ENCODE data around the gene MUC12.
A peak's percentile ranks its signal among the peaks of the same experiment; 100 is the strongest.
"Not testable (repeated sequence)": the region's sequence is repeated elsewhere in the genome, so short reads cannot be mapped to it uniquely, and the experiment has no call there.

MUC12 gene

GRCh38 chr7:100991631-100992030 is 22.3 kb downstream of the MUC12 start:
- no peak for DNase-seq

- DNase-seq = not testable (repeated sequence)
Observed at GRCh38 chr7:100992280-100992679, 22.9 kb downstream of the MUC12 start.

DNA sequence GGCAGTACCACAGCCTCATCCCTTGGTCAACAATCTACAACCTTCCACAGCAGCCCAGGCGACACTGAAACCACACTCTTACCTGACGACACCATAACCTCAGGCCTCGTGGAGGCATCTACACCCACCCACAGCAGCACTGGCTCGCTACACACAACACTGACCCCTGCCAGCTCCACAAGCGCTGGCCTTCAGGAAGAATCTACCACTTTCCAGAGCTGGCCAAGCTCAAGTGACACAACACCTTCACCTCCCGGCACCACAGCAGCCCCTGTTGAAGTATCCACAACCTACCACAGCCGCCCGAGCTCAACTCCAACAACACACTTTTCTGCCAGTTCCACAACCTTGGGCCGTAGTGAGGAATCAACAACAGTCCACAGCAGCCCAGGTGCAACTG is 25.3 kb downstream of the MUC12 start:
- DNase-seq = not testable (repeated sequence)

DNA sequence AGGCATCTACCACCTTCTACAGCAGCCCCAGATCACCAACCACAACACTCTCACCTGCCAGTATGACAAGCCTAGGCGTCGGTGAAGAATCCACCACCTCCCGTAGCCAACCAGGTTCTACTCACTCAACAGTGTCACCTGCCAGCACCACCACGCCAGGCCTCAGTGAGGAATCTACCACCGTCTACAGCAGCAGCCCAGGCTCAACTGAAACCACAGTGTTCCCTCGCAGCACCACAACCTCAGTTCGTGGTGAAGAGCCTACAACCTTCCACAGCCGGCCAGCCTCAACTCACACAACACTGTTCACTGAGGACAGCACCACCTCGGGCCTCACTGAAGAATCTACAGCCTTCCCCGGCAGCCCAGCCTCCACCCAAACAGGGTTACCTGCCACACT is 29.2 kb downstream of the MUC12 start:
- DNase-seq = not testable (repeated sequence)

DNA sequence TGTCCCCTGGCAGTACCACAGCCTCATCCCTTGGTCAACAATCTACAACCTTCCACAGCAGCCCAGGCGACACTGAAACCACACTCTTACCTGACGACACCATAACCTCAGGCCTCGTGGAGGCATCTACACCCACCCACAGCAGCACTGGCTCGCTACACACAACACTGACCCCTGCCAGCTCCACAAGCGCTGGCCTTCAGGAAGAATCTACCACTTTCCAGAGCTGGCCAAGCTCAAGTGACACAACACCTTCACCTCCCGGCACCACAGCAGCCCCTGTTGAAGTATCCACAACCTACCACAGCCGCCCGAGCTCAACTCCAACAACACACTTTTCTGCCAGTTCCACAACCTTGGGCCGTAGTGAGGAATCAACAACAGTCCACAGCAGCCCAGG is 30.0 kb downstream of the MUC12 start:
- not testable (repeated sequence) for DNase-seq

DNA sequence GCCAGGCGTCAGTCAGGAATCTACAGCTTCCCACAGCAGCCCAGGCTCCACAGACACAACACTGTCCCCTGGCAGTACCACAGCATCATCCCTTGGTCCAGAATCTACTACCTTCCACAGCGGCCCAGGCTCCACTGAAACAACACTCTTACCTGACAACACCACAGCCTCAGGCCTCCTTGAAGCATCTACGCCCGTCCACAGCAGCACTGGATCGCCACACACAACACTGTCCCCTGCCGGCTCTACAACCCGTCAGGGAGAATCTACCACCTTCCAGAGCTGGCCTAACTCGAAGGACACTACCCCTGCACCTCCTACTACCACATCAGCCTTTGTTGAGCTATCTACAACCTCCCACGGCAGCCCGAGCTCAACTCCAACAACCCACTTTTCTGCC is 30.7 kb downstream of the MUC12 start:
- not testable (repeated sequence) for DNase-seq

- DNase-seq = not testable (repeated sequence)
Observed at GRCh38 chr7:101002333-101002732, 33.0 kb downstream of the MUC12 start.

DNA sequence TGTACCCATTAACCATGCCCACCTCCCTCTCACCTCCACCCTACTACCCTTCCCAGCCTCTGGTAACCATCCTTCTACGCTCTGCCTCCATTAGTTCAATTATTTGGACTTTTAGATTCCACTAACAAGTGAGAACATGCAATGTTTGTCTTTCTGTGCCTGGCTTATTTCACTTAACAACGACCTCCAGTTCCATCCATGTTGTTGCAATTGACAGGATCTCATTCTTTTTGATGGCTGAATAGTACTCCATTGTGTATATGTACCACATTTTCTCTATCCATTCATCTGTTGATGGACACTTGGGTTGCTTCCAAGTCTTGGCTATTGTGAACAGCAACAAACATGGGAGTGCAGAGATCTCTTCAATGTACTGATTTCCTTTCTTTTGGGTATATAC is 38.0 kb downstream of the MUC12 start:
- DNase-seq = not testable (repeated sequence)

GRCh38 chr7:101009629-101010028 is 40.3 kb downstream of the MUC12 start:
- no peak for DNase-seq

DNA sequence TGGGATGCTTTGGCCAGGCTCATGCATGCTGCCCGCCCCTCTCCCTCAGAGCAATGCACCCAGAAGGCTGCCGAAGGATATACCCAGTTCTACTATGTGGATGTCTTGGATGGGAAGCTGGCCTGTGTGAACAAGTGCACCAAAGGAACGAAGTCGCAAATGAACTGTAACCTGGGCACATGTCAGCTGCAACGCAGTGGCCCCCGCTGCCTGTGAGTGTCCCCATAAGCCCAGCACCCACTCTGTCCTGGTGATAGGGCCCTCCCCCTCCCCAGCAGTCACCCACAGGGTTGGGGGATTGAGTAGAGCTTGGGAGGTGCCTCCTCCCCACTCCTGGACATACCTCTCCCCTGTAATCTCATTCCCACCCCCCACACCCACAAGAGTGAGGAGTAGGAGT is 43.6 kb downstream of the MUC12 start:
- DNase-seq = no peak

DNA sequence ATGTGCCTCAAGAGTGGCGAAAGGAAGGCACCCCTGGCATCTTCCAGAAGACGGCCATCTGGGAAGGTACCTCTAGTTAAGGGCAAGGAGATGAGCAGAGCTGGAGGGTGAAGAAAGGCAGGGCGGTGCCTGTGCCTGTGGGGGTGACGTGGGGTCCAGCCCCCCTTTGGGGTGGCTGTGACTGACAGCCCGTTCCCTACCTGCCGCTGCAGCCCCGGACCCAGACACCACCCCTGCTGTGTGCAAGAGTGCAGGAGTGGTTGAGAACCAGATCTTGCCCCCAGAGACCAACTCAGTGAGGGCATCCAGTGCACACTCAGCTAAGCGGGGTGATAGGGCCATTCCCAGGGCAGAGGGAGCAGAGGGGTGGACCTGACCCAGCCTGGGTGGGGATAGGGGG is 46.3 kb downstream of the MUC12 start:
- no peak for DNase-seq

DNA sequence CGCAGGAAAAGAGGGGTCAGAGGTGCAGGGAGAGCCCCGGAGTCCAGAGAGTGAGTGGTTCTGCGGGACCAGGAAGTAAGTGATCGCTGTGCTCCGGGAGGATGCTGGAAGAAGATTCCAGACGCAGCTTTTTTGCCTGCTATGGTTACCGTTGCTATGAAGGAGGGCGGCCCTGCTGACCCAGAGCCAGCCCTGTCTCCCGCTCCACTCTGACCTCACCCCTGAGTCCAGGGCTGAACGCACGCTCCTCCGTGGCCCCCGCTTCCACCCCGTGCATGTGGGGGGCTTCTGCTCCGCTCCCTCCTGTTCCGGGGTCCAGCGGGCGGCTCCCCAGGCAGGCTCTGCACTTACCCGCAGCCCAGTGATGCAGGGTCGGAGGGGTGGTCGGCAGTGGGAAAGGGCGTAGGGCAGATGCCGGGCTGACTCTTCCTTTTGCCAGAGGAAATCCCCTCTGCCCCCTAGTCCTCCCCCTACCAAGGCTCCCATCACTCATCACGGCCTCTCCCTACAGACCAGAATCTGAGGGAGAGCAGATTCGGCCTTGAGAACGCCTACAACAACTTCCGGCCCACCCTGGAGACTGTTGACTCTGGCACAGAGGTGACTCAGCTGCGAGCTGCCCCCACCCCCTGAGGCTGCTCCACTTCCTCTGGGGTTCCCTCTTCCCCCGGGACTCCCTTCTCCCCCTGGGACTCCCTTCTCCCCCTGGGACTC is 47.9 kb downstream of the MUC12 start:
- DNase-seq = peak; percentile 70

DNA sequence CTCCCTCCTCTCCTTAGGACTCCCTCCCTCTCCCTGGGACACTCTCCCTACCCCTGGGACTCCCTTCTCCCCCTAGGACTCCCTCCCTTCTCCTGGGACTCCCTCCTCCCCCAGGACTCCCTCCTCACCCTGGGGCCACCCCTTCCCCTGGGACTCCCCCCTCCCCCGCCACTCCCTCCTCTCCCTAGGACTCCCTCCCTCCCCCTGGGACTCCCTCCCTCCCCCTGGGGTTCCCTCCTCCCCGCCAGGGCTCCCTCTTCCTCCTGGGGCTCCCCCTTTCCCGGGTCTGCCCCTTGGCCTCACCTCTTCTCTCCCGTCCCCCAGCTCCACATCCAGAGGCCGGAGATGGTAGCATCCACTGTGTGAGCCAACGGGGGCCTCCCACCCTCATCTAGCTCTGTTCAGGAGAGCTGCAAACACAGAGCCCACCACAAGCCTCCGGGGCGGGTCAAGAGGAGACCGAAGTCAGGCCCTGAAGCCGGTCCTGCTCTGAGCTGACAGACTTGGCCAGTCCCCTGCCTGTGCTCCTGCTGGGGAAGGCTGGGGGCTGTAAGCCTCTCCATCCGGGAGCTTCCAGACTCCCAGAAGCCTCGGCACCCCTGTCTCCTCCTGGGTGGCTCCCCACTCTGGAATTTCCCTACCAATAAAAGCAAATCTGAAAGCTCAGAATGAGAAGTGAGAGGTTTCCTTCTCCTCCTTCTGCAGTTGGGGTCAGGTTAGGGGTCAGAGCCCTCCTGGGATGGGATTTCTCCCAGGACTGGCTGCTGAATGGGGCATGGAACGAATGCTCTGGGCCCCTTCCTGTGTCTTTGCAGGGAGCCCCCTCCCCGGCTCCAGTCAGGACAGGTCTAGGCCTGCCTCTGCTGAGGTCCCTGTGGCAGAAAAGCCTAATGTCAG is 49.2 kb downstream of the MUC12 start:
- no peak for DNase-seq

DNA sequence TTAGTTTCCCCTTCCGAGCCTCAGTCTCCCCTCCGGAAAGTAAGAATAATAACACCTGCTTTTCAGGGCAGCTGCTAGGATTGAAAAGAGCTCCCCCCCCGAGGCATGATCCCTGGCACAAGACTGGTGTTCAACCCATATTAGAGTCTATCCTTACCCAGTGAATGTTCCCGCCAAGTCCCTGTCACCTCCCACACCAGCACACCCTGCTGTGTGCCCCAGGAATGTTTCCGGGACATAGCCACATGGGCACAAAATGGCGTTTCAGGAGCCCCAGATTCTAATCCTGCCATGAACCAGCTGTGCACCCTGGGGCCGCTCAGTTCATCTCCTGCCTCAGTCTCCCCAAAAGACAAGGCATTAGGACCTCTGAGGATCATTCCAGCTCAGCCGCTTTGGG is 51.1 kb downstream of the MUC12 start:
- DNase-seq = no peak

GRCh38 chr7:101021703-101022102 is 52.3 kb downstream of the MUC12 start:
- DNase-seq = no peak

- DNase-seq = no peak
Observed at GRCh38 chr7:101023839-101024238, 54.5 kb downstream of the MUC12 start.

GRCh38 chr7:101031082-101031481 is 61.7 kb downstream of the MUC12 start:
- no peak for DNase-seq

- no peak for DNase-seq
Observed at GRCh38 chr7:101035941-101036340, 66.6 kb downstream of the MUC12 start.

DNA sequence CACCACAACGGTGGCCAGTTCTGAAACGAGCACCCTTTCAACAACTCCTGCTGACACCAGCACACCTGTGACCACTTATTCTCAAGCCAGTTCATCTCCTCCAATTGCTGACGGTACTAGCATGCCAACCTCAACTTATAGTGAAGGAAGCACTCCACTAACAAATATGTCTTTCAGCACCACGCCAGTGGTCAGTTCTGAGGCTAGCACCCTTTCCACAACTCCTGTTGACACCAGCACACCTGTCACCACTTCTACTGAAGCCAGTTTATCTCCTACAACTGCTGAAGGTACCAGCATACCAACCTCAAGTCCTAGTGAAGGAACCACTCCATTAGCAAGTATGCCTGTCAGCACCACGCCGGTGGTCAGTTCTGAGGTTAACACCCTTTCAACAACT is 71.9 kb downstream of the MUC12 start:
- DNase-seq = not testable (repeated sequence)

DNA sequence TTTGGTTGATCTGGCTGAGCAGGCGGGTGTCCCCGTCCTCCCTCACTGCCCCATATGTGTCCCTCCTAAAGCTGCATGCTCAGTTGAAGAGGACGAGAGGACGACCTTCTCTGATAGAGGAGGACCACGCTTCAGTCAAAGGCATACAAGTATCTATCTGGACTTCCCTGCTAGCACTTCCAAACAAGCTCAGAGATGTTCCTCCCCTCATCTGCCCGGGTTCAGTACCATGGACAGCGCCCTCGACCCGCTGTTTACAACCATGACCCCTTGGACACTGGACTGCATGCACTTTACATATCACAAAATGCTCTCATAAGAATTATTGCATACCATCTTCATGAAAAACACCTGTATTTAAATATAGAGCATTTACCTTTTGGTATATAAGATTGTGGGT is 89.0 kb downstream of the MUC12 start:
- peak; percentile 46 for DNase-seq

GRCh38 chr7:101059620-101059942 is 90.2 kb downstream of the MUC12 start:
- DNase-seq = no peak

DNA sequence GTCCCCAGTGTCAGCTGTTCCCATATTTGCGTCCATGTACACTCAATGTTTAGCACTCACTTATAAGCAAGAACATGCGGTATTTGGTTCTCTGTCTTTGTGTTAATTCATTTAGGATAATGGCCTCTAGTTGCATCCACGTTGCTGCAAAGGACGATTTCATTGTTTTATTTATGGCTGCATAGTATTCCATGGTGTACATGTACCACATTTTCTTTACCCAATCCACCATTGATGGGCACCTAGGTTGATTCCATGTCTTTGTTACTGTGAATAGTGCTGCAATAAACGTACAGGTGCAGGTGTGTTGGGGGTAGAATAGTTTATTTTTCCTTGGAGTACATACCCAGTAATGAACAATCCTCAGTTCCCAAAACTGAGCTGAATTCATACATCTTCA is 91.6 kb downstream of the MUC12 start:
- no peak for DNase-seq

DNA sequence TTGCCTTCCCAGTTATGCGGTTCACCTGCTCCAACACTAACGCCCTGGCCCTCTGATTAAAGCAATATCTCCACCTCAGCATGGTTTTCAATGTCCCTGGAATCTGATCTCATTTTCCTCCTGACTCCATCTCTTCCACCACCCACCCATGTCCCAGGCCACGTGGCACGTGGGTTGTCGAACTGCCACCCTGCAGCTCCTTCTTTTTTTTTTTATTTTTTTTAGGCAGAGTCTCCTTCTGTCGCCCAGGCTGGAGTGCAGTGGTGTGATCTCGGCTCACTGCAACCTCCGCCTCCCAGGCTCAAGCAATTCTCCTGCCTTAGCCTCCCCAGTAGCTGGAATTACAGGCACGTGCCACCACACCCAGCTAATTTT is 94.8 kb downstream of the MUC12 start:
- not testable (repeated sequence) for DNase-seq

DNA sequence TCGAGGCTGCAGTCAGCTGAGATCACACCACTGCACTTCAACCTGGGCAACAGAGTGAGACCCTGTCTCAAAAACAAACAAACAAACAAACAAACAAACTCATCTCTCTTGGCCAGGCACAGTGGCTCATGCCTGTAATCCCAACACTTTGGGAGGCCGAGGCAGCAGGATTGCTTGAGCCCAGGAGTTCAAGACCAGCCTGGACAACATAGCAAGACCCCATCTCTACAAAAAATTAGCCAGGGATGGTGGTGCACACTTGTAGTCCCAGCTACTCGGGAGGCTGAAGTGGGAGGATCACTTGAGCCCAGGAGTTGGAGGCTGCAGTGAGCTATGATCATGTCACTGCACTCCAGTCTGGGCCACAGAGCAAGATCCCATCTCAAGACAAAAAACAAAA is 95.8 kb downstream of the MUC12 start:
- DNase-seq = not testable (repeated sequence)
